ENCODE measurements around the gene FILIP1L. TPM values are rescaled to one million over a fixed set of nuclear protein-coding genes. Genes with fewer than 3 reads are reported as not detected.

The FILIP1L gene
- total and polyA plus RNA-seq, 2 of the 8 experiments (the other 6 are each of a cell fraction or from before 2014, with no cell fraction given) = 0.06 to 0.09 TPM

DNA sequence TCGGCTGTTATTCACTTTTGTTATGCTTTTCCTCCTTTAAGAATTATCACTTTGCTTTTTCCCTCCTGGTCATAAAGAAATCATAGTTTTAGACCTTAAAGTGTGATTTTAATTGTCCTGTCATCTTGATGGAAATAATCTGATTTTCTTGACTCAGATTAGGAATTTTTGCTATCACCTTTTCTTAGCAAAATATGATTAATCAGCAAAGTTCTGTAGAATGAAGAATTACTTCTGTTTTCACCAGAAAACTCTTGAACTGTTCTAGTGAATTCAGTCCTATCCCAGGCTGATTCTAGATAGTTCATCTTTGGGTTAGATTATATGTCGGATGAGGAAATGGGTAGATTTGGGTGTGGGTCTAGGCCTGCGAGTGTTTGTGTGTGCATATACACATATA, 284.5 kb downstream of the FILIP1L start:
- H3K36me3 ChIP-seq (ENCODE audit: control insufficient read depth in 2 of 4, insufficient read depth in 4 of 4, low read length in 3 of 4) = no peaks in the 10 kb centered on the region
- ChIA-PET CTCF (ENCODE audit: partially characterized antibody) (interaction anchor here (0.6 to 1.7 kb wide), 8 partner anchors 9 to 431 kb away, joined by 3 to 10 read pairs (median 4); no protein-coding TSS in a partner anchor), POLR2A (ENCODE audit: partially characterized antibody) (no interaction called here)
- WGBS, 2 experiments (ENCODE audit: extremely low coverage in 1 of 2, insufficient coverage in 1 of 2, insufficient read length in 1 of 2, insufficient replicate concordance in 2 of 2, low coverage in 1 of 2, low lambda C conversion rate in 2 of 2, missing lambda C conversion rate in 1 of 2) = 90% methylated on average over 3 of the region's 3 CpGs; no CpG with 5 or more reads in 1 of the 2 experiments
- peaks cover 0 to 4% of the 10 kb centered on the region in 2 experiments for H4K20me1 ChIP-seq (replicated peaks in 1 of 2; ENCODE audit: control insufficient read depth in 1 of 2, insufficient read depth in 2 of 2, low read length in 2 of 2)
- H3K4me1 ChIP-seq (replicated peaks in 1 of 4; ENCODE audit: control insufficient read depth in 3 of 4, insufficient read depth in 4 of 4, low read length in 3 of 4) = peaks cover 0 to 2% (median 1%) of the 10 kb centered on the region in 4 experiments; a peak in 3 of 7 replicates
- no peaks in the 10 kb centered on the region for H3K27me3 ChIP-seq (replicated peaks in 1 of 4; ENCODE audit: control insufficient read depth in 3 of 4, extremely low read depth in 1 of 4, insufficient read depth in 3 of 4, low read length in 3 of 4)
- H3K9me3 ChIP-seq (ENCODE audit: insufficient read depth in 2 of 2, low read depth in 1 of 2, low read length in 1 of 2) = no peaks in the 10 kb centered on the region
- no peak overlapping the region for H2BK120ac ChIP-seq (replicated peaks; ENCODE audit: low read depth, low read length)
- no peak overlapping the region for H2BK15ac ChIP-seq (ENCODE audit: low read length)
- no peak overlapping the region for H2AK5ac ChIP-seq (ENCODE audit: low read depth, low read length)
- H2BK20ac ChIP-seq (ENCODE audit: low read length) = no peak overlapping the region
- no peak overlapping the region for H3K4me3 ChIP-seq (ENCODE audit: extremely low read depth in 1 of 4, insufficient read depth in 2 of 4, low read depth in 3 of 4, low read length in 4 of 4)
- DNase-seq (ENCODE audit: low read depth in 1 of 2, low spot score in 2 of 2) (no peak), FAIRE-seq (no peak)
- H3K23ac ChIP-seq (ENCODE audit: insufficient read length) = no peak overlapping the region
- peaks cover 2% of the 10 kb centered on the region; the same call in 1 of the 2 replicates for H3K79me1 ChIP-seq (ENCODE audit: low read depth, low read length)
- H4K5ac ChIP-seq (ENCODE audit: insufficient read length, low read depth, low read length) = no peak overlapping the region
- H4K8ac ChIP-seq (ENCODE audit: extremely low read depth, insufficient read depth, low read length) = no peak overlapping the region
- no peak overlapping the region for H3K56ac ChIP-seq (replicated peaks; ENCODE audit: insufficient read length, low read depth, low read length)
- no peak overlapping the region for H3K4ac ChIP-seq (replicated peaks; ENCODE audit: insufficient read length, low read depth, low read length)
- H3K14ac ChIP-seq (ENCODE audit: insufficient read length) = no peak overlapping the region
- H2BK5ac ChIP-seq (ENCODE audit: low read depth, low read length) = no peak overlapping the region
- H3K23me2 ChIP-seq (ENCODE audit: low read depth, low read length) = no peaks in the 10 kb centered on the region
- peaks cover 0 to 40% of the 10 kb centered on the region in 2 experiments; a peak in 2 of 4 replicates for H3K79me2 ChIP-seq (ENCODE audit: control insufficient read depth in 1 of 2, insufficient read depth in 2 of 2, low read length in 2 of 2)
- H2BK12ac ChIP-seq (ENCODE audit: low read depth, low read length) = no peak overlapping the region
- no peak overlapping the region for H2AFZ ChIP-seq (ENCODE audit: low read length)
- H3K27ac ChIP-seq (ENCODE audit: low read depth, low read length) = no peak overlapping the region
- no peak overlapping the region for H3K18ac ChIP-seq (ENCODE audit: extremely low read depth, low read length)
- no peak overlapping the region for H4K91ac ChIP-seq (replicated peaks; ENCODE audit: insufficient read length, low read length)
- H3K9ac ChIP-seq (replicated peaks in 1 of 4; ENCODE audit: extremely low read depth in 1 of 4, low read depth in 3 of 4, low read length in 3 of 4) = no peak overlapping the region
- no peak overlapping the region for H3K4me2 ChIP-seq (ENCODE audit: insufficient read depth in 1 of 2, low read depth in 2 of 2, low read length in 2 of 2)
- TF ChIP-seq RNF2 (IDR thresholded peaks at IDR 0.05; ENCODE audit: borderline replicate concordance, low read depth, low read length, missing control alignments, poor library complexity, severe bottlenecking) = no peak
- TF ChIP-seq, protein P1, sequence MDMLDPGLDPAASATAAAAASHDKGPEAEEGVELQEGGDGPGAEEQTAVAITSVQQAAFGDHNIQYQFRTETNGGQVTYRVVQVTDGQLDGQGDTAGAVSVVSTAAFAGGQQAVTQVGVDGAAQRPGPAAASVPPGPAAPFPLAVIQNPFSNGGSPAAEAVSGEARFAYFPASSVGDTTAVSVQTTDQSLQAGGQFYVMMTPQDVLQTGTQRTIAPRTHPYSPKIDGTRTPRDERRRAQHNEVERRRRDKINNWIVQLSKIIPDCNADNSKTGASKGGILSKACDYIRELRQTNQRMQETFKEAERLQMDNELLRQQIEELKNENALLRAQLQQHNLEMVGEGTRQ (IDR thresholded peaks at IDR 0.05; ENCODE audit: low read length) = no peak
- TF ChIP-seq, protein P2, sequence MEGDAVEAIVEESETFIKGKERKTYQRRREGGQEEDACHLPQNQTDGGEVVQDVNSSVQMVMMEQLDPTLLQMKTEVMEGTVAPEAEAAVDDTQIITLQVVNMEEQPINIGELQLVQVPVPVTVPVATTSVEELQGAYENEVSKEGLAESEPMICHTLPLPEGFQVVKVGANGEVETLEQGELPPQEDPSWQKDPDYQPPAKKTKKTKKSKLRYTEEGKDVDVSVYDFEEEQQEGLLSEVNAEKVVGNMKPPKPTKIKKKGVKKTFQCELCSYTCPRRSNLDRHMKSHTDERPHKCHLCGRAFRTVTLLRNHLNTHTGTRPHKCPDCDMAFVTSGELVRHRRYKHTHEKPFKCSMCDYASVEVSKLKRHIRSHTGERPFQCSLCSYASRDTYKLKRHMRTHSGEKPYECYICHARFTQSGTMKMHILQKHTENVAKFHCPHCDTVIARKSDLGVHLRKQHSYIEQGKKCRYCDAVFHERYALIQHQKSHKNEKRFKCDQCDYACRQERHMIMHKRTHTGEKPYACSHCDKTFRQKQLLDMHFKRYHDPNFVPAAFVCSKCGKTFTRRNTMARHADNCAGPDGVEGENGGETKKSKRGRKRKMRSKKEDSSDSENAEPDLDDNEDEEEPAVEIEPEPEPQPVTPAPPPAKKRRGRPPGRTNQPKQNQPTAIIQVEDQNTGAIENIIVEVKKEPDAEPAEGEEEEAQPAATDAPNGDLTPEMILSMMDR (IDR thresholded peaks at IDR 0.05; ENCODE audit: control extremely low read depth in 1 of 3, insufficient read depth in 1 of 3, low read depth in 1 of 3, low read length in 3 of 3) = no peak
- no peak for TF ChIP-seq BRCA1 (IDR thresholded peaks at IDR 0.05; ENCODE audit: low read depth, low read length)

All from H1 (cell line).